Measurements from ENCODE around the gene HAT1. TPM values are rescaled to one million over a fixed set of nuclear protein-coding genes. Genes with fewer than 3 reads are reported as not detected.
"Not testable (repeated sequence)": the region's sequence is repeated elsewhere in the genome, so short reads cannot be mapped to it uniquely, and the experiment has no call there.

Gene HAT1
- total RNA-seq, 2 experiments from 2014 or later = 20.3 to 22.6 TPM

- intact Hi-C loops (cut with DNase I, micrococcal nuclease) = no loop called here
- no peaks in the 10 kb centered on the region for H3K27me3 Mint-ChIP-seq
- H3K27ac Mint-ChIP-seq = no peak overlapping the region
- DNase-seq (no peak), ATAC-seq (ENCODE audit: poor library complexity) (no peak)
- no peak overlapping the region for H3K4me3 Mint-ChIP-seq
- Histone ChIP-seq H3K36me3 (ENCODE audit: insufficient read depth, low read length) (peaks cover 41% of the 10 kb centered on the region), H3K27ac (ENCODE audit: low read depth in 1 of 2, low read length in 2 of 2) (no peak overlapping the region), H3K27me3 (ENCODE audit: control insufficient read depth in 1 of 2, insufficient read depth in 2 of 2, low read length in 2 of 2) (no peaks in the 10 kb centered on the region), H3K4me3 (ENCODE audit: low read length) (no peak overlapping the region), H3K4me1 (ENCODE audit: insufficient read depth, low read length) (no peaks in the 10 kb centered on the region), H3K9me3 (ENCODE audit: control insufficient read depth in 1 of 2, insufficient read depth in 1 of 2, low read length in 2 of 2) (no peaks in the 10 kb centered on the region)
- CTCF ChIA-PET = interaction anchor here (0.6 kb wide), 1 partner anchor 34 kb away, joined by 3 read pairs; no protein-coding TSS in a partner anchor
- POLR2A ChIA-PET = no interaction called here
- peaks cover 65% of the 10 kb centered on the region for H3K36me3 Mint-ChIP-seq (ENCODE audit: low read depth)
- H3K9me3 Mint-ChIP-seq = no peaks in the 10 kb centered on the region
- TF ChIP-seq CTCF (IDR thresholded peaks at IDR 0.05) = no peak
- peaks cover 28% of the 10 kb centered on the region for H3K4me1 Mint-ChIP-seq (ENCODE audit: low read depth)
These were observed 46.2 kb downstream of the HAT1 start for GRCh38 chr2:171968509-171968908.

DNA sequence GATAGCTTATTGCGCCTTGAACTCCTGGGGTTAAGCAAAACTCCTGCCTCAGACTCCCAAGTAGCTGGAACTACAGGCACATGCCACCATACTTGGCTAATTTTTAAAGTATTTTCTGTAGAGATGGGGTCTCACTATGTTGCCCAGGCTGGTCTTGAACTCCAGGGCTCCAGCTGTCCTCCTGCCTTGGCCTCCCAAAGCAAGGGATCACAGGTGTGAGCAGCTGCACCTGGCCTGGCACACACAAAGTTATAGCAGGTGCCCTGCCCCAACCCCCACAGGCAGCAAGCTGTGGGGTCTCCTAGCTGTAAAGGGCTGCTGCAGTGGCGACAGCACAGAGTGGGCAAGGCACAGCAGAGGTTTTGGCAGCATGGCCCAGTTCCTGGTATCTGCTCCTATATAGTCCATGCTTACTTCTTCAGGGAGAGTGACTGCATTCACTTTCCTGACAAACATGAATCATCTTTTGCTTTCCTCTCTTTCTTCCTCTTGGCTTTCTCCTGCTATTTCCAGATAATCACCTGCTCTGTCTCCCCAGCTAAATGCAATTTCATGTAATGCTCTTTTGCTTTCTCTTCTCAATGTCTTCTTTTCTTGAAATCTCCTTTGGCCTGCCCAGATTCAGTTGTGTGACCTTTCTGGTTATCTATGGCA is 50.2 kb downstream of the HAT1 start:
- H3K4me1 ChIP-seq (ENCODE audit: insufficient read depth, low read length) = no peaks in the 10 kb centered on the region
- H3K4me3 Mint-ChIP-seq = no peak overlapping the region
- peaks cover 28% of the 10 kb centered on the region for H3K36me3 ChIP-seq (ENCODE audit: insufficient read depth, low read length)
- H3K27me3 Mint-ChIP-seq = no peaks in the 10 kb centered on the region
- H3K4me1 Mint-ChIP-seq (ENCODE audit: low read depth) = no peaks in the 10 kb centered on the region
- H3K4me3 ChIP-seq (ENCODE audit: low read length) = no peak overlapping the region
- H3K9me3 ChIP-seq (ENCODE audit: control insufficient read depth in 1 of 2, insufficient read depth in 1 of 2, low read length in 2 of 2) = no peaks in the 10 kb centered on the region
- no peak for TF ChIP-seq CTCF (IDR thresholded peaks at IDR 0.05)
- no peaks in the 10 kb centered on the region for H3K9me3 Mint-ChIP-seq
- intact Hi-C loops (cut with DNase I, micrococcal nuclease) = no loop called here
- ATAC-seq (ENCODE audit: poor library complexity) = no peak
- CTCF ChIA-PET = no interaction called here
- no peak overlapping the region for H3K27ac Mint-ChIP-seq
- no peak overlapping the region for H3K27ac ChIP-seq (ENCODE audit: low read depth in 1 of 2, low read length in 2 of 2)
- H3K36me3 Mint-ChIP-seq (ENCODE audit: low read depth) = peaks cover 71% of the 10 kb centered on the region
- no peak for DNase-seq
- POLR2A ChIA-PET = no interaction called here
- no peaks in the 10 kb centered on the region for H3K27me3 ChIP-seq (ENCODE audit: control insufficient read depth in 1 of 2, insufficient read depth in 2 of 2, low read length in 2 of 2)

DNA sequence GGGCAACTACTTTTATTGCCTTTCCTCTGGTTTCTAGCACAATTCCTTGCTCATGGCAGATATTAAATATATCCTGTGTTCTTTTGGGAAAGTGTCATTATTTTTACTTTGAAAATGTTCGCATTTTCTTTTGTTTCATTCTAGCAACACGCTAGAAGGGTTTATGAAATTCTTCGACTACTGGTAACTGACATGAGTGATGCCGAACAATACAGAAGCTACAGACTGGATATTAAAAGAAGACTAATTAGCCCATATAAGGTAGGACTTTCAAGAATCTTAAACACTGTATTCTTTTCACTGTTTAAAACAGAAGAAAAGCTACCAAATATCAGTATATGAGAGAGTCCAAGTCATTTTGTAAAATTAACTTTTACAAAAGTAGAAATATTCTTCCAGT is 56.8 kb downstream of the HAT1 start:
- no peak for TF ChIP-seq CTCF (IDR thresholded peaks at IDR 0.05)
- ATAC-seq (ENCODE audit: poor library complexity) = no peak

GRCh38 chr2:171983924-171984323 is 61.7 kb downstream of the HAT1 start:
- H3K27me3 ChIP-seq (ENCODE audit: control insufficient read depth in 1 of 2, insufficient read depth in 2 of 2, low read length in 2 of 2); CTCF ChIA-PET; intact Hi-C loops (cut with DNase I, micrococcal nuclease); H3K27ac ChIP-seq (ENCODE audit: low read depth in 1 of 2, low read length in 2 of 2); H3K9me3 ChIP-seq (ENCODE audit: control insufficient read depth in 1 of 2, insufficient read depth in 1 of 2, low read length in 2 of 2); ATAC-seq (ENCODE audit: poor library complexity); H3K4me1 ChIP-seq (ENCODE audit: insufficient read depth, low read length); POLR2A ChIA-PET; H3K9me3 Mint-ChIP-seq; H3K4me3 ChIP-seq (ENCODE audit: low read length); H3K4me1 Mint-ChIP-seq (ENCODE audit: low read depth); DNase-seq; H3K27me3 Mint-ChIP-seq; H3K4me3 Mint-ChIP-seq; H3K27ac Mint-ChIP-seq: not testable (repeated sequence)
- peaks cover 43% of the 10 kb centered on the region for H3K36me3 Mint-ChIP-seq (ENCODE audit: low read depth)
- peaks cover 24% of the 10 kb centered on the region for H3K36me3 ChIP-seq (ENCODE audit: insufficient read depth, low read length)

More for the DNA sequence above, 56.8 kb downstream of the HAT1 start:
- H3K36me3 ChIP-seq (ENCODE audit: insufficient read depth, low read length) = peaks cover 46% of the 10 kb centered on the region
- H3K27ac Mint-ChIP-seq = no peak overlapping the region
- no peaks in the 10 kb centered on the region for H3K27me3 Mint-ChIP-seq
- no peak for DNase-seq
- CTCF ChIA-PET = interaction anchor here (0.6 kb wide), 1 partner anchor 732 kb away, joined by 3 read pairs; no protein-coding TSS in a partner anchor
- H3K4me3 Mint-ChIP-seq = no peak overlapping the region
- peaks cover 84% of the 10 kb centered on the region for H3K36me3 Mint-ChIP-seq (ENCODE audit: low read depth)
- no peaks in the 10 kb centered on the region for H3K27me3 ChIP-seq (ENCODE audit: control insufficient read depth in 1 of 2, insufficient read depth in 2 of 2, low read length in 2 of 2)
- intact Hi-C loops (cut with DNase I, micrococcal nuclease) = no loop called here
- POLR2A ChIA-PET = no interaction called here
- no peaks in the 10 kb centered on the region for H3K9me3 ChIP-seq (ENCODE audit: control insufficient read depth in 1 of 2, insufficient read depth in 1 of 2, low read length in 2 of 2)
- H3K4me1 ChIP-seq (ENCODE audit: insufficient read depth, low read length) = no peaks in the 10 kb centered on the region
- no peak overlapping the region for H3K4me3 ChIP-seq (ENCODE audit: low read length)
- H3K27ac ChIP-seq (ENCODE audit: low read depth in 1 of 2, low read length in 2 of 2) = no peak overlapping the region
- no peaks in the 10 kb centered on the region for H3K9me3 Mint-ChIP-seq
- H3K4me1 Mint-ChIP-seq (ENCODE audit: low read depth) = no peaks in the 10 kb centered on the region

All from CD4-positive, alpha-beta T cell (primary cell).